ENCODE results near the gene MACF1.

DNA sequence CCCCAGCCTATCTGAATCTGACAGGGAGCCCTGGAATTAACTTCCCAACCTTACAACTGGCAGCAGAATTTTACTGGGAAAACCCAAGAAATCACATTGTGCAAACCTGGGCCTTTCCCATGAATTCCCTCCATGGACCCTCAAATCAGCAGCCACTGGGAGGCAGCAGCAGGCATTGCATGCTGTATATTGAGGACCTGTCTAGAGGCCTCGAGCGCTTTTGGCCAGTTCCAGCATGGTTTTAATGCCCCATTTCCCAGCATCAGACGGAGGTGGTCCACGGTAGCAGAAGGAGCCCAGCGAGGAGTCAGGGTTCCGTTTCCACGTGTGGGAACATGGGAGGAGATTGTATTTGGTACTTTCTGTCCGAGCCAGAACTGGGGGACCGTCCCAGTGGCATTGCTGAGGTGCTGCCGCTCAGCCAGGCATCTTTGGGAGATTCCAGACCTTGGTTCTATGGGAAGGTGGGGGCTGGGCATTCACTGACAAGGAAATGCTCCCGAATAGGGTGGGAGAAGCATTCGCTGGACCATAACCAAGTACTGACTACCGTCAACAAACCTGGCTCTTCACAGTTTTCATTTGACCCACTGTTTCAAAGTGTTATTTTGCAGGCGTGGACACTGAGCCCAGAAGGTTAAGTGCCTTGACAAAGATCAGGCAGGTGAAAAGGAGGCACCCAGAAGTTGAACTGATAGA lies 302.9 kb downstream of the MACF1 start:
- TF ChIP-seq CTCF (IDR thresholded peaks at IDR 0.05) = no peak
- no peak for TF ChIP-seq POLR2A (IDR thresholded peaks at IDR 0.05)
